GM19395 (cell line): Measurements from ENCODE around the gene MTF2.
"Not testable (repeated sequence)": the region's sequence is repeated elsewhere in the genome, so short reads cannot be mapped to it uniquely, and the experiment has no call there.

Source experiments
- ATAC-seq: cut with Tn5 transposase; IDR thresholded peaks from one replicate; pipeline ENCODE4 v1.9.1; 2021; ENCODE audit warnings: mild to moderate bottlenecking, moderate library complexity; ENCODE audit not compliant: unreplicated experiment

MTF2 gene

GRCh38 chr1:93137604-93138292 lies 58.7 kb downstream of the MTF2 start:
- no peak for ATAC-seq

- no peak for ATAC-seq
These were observed 61.0 kb downstream of the MTF2 start for GRCh38 chr1:93140106-93140505.

GRCh38 chr1:93142161-93142560 lies 63.1 kb downstream of the MTF2 start:
- ATAC-seq, result no peak

- no peak for ATAC-seq
These were observed 64.1 kb downstream of the MTF2 start for GRCh38 chr1:93143136-93143535.

- ATAC-seq, result no peak
These were observed 64.7 kb downstream of the MTF2 start for GRCh38 chr1:93143769-93144168.

DNA sequence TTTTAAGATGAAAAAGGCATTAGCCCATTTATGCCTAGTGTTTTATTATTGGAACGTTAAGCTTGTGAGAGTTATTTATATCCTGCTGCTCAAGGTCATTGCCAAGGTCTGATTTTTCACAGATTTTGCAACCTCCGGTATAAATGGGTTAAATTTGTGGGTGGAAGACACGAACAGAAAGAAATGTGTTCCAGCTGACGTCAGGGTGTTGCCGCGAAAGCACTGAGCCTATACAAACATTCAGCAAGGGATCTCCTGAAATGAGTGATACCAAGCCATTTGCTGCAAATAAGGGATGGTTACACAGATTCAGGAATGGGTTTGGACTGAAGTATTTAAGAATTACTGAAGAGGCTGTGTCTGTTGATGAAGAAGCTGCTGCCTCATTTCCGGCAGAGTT lies 68.9 kb downstream of the MTF2 start:
- ATAC-seq, result no peak

GRCh38 chr1:93150729-93151128 lies 71.6 kb downstream of the MTF2 start:
- no peak for ATAC-seq

DNA sequence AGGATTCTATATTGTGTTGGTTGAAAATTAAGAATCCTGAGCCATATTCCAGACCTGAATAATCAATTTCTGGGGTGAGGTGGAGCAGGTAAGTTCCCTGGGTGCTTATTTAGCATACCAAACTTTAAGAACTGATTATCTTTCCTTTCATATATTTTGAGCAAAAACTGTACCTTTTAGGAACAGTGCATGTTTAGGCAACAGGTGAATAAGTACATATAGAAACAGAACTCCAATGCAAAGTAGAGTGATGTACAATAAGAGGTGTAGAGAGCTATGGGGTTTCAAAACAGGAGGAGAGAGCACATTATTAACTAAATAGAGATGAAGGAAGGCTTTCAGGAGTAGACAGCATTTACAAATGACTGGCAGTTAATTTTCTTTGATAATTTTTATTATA lies 72.4 kb downstream of the MTF2 start:
- no peak for ATAC-seq

DNA sequence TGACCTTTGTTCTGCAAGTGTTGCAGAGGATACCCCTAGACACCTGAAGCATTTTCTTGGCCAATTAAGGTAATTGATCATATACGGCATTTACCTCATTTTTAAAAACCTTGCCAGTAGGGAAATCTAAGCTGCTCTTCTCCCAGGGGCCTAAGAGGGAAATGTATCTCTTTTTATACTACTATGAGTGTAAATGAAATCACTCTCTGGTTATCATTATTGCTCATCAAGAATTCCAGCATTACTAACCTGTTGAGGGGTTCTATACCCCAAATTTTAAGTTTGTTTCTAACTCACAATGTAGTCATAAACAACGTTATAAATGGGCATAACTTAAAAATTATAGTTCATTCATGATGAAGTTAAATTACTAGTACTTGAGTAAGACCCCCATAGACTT lies 73.8 kb downstream of the MTF2 start:
- no peak for ATAC-seq

DNA sequence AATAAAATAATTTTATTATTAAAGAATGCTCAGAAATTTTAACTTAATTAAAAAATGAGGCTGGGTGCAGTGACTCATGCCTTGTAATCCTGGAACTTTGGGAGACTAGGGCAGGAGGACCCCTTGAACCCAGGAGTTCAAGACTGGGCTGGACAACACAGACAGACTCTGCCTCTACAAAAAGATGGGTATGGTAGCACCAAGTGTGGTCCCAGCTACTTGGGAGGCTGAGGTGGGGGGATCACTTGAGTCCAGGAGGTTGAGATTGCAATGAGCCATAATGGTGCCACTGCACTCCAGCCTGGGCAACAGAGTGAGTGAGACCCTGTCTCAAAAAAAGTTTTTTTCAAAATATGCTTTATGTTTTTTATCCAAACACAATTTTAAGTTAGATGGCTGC lies 75.8 kb downstream of the MTF2 start:
- no peak for ATAC-seq

DNA sequence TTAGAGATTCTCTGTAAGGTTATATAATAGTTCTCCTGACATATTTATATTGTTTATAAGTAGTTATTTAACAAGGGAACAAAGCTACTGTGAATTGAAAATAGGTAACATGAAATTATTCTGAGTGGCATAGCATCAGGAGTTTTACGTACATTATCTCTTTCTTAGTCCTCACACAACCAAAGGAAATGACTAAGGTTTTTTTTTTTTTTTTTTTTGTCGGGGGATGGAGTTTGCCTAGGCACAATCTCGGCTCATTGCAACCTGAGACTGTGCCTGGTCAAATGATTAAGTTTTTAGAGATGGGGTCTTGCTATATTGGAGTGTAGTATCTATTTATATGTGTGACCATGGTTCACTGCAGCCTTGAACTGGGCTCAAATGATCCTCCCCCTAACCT lies 76.3 kb downstream of the MTF2 start:
- no peak for ATAC-seq

DNA sequence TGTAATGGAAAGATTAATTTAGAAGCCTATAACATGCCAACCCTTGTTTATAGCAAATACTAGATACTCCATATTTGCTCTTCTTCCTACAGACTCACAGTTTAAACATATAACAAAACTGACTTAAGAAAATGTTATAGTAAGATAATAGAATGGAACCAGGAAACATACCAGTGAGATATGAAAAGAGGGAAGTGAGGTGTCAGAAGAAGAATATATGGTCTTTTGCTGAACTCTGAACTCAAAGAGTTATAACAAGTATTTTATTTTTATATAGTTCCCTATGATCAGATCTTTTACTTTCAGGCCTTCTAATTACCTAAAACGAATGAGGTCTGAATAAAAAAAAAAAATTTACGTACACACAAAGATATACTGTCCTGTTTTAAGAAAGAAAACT lies 80.3 kb downstream of the MTF2 start:
- ATAC-seq, result no peak

DNA sequence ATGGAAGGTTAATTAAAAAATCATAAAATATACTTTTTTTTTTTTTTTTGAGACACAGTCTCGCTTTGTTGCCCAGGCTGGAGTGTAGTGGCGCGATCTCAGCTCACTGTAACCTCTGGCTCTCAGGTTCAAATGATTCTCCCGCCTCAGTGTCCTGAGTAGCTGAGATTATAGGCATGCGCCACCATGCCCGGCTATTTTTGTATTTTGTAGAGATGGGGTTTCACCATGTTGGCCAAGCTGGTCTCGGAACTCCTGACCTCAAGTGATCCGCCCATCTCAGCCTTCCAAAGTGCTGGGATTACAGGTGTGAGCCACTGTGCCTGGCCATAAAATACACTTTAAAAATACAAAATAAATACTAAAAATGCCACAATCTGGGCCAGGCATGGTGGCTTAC lies 84.2 kb downstream of the MTF2 start:
- ATAC-seq, result not testable (repeated sequence)

DNA sequence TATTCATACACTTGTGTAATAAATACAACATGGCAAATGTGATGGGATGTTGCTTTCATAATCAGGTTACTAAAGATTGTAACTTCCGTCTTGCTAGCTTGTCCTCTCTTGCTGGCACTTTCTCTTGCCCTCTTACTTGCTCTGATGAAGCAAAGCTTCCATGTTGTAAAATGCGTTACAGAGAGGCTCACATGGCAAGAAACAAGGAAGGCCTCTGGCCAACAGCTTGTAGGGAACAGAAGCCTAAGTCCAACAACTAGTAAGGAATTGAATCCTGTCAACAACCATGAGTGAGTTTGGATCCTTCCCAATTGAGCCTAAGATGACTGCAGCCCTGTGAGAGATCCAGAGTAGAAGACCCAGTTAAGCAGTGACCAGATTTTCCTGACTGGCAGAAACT lies 85.7 kb downstream of the MTF2 start:
- ATAC-seq, result no peak

GRCh38 chr1:93165895-93166294 lies 86.8 kb downstream of the MTF2 start:
- not testable (repeated sequence) for ATAC-seq

GRCh38 chr1:93167006-93167405 lies 87.9 kb downstream of the MTF2 start:
- no peak for ATAC-seq

- ATAC-seq, result not testable (repeated sequence)
These were observed 91.1 kb downstream of the MTF2 start for GRCh38 chr1:93170141-93170678.

DNA sequence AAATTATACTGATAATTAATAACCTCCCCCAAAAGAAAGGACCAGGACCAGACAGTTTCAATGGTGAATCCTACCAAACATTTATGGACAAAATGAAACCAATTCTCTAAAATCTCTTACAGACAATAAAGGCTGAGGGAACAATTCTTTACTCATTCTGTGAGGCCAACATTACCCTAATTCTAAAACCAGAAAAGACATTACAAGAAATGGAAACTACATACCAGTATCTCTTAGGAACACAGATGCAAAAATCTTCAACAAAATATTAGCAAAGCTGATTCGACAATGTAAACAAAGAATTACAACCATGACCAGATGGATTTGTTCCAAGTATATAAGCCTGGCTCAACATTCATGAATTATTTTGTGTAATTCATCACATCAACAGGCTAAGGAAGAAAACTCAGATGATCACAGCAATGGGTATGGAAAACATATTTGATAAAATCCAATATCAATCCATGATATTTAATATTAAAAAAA lies 92.5 kb downstream of the MTF2 start:
- no peak for ATAC-seq

- no peak for ATAC-seq
These were observed 93.7 kb downstream of the MTF2 start for GRCh38 chr1:93172778-93173177.

DNA sequence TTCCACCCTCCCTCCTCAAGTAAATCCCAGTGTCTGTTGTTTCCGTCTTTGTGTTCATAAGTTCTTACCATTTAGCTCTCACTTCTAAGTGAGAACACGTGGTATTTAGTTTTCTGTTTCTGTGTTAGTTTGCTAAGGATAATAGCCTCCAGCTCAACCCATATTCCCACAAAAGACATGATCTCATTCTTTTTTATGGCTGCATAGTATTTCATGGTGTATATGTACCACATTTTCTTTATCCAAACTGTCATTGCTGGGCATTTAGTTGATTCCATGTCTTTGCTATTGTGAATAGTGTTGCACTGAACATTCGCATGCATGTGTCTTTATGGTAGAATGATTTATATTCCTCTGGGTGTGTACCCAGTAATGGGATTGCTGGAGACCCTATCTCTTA lies 95.6 kb downstream of the MTF2 start:
- ATAC-seq, result not testable (repeated sequence)

- ATAC-seq, result no peak
These were observed 98.9 kb downstream of the MTF2 start for GRCh38 chr1:93177991-93178390.

GRCh38 chr1:93178418-93178817 lies 99.3 kb downstream of the MTF2 start:
- no peak for ATAC-seq
